ENCODE data around the gene ULK2.
"Not testable (repeated sequence)": the region's sequence is repeated elsewhere in the genome, so short reads cannot be mapped to it uniquely, and the experiment has no call there.

DNA sequence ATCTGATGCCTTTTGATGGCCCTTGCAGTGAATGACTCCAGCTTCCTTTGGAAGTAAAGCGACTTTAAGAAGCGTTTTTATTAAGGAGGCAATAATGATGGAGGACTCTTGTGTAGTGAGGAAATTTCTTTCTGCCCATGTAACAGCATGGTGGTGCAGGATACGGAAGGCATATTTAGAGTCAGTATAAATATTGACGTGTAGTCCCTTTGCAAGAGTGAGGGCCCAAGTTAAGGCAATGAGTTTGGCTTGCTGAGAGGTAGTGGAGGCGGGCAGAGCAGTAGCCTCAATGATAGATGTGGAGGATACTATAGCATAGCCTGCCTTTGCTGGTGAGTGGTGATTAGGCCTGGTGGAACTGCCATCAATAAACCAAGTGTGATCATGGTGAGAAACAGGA is 22.3 kb upstream of the ULK2 start:
- TF ChIP-seq POLR2A (IDR thresholded peaks at IDR 0.05; ENCODE audit: extremely low read depth, insufficient read length); MYC (IDR thresholded peaks at IDR 0.05; ENCODE audit: low read depth, low read length): not testable (repeated sequence)
- TF ChIP-seq, protein P1, sequence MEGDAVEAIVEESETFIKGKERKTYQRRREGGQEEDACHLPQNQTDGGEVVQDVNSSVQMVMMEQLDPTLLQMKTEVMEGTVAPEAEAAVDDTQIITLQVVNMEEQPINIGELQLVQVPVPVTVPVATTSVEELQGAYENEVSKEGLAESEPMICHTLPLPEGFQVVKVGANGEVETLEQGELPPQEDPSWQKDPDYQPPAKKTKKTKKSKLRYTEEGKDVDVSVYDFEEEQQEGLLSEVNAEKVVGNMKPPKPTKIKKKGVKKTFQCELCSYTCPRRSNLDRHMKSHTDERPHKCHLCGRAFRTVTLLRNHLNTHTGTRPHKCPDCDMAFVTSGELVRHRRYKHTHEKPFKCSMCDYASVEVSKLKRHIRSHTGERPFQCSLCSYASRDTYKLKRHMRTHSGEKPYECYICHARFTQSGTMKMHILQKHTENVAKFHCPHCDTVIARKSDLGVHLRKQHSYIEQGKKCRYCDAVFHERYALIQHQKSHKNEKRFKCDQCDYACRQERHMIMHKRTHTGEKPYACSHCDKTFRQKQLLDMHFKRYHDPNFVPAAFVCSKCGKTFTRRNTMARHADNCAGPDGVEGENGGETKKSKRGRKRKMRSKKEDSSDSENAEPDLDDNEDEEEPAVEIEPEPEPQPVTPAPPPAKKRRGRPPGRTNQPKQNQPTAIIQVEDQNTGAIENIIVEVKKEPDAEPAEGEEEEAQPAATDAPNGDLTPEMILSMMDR (IDR thresholded peaks at IDR 0.05; ENCODE audit: low read depth, low read length), result not testable (repeated sequence)
- TF ChIP-seq, protein P2, sequence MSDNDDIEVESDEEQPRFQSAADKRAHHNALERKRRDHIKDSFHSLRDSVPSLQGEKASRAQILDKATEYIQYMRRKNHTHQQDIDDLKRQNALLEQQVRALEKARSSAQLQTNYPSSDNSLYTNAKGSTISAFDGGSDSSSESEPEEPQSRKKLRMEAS (IDR thresholded peaks at IDR 0.05; ENCODE audit: low read depth, low read length), result not testable (repeated sequence)

All from NB4 (cell line).